Left ventricle myocardium inferior (tissue), 1 donor: ENCODE results near the gene MS4A15. TPM values are rescaled to one million over a fixed set of nuclear protein-coding genes. Genes with fewer than 3 reads are reported as not detected.

ENCODE experiments used
- DNase-seq: peaks from one replicate; pipeline ENCODE4 v3.0.0-alpha.2; 2020
- H3K27ac ChIP-seq: fragments of 200-600 bp; replicated peaks from 2 replicates; pipeline ENCODE4 v1.8.0; 2021
- H3K27me3 ChIP-seq: fragments of 200-600 bp; 2 replicates; pipeline ENCODE4 v1.8.0; 2021; ENCODE audit warnings: low read depth
- H3K36me3 ChIP-seq: fragments of 200-600 bp; 2 replicates; pipeline ENCODE4 v1.8.0; 2021
- H3K4me1 ChIP-seq: fragments of 200-600 bp; 2 replicates; pipeline ENCODE4 v1.8.0; 2021
- H3K4me3 ChIP-seq: fragments of 200-600 bp; 2 replicates; pipeline ENCODE4 v1.8.0; 2021; ENCODE audit warnings: mild to moderate bottlenecking, moderate library complexity
- H3K9me3 ChIP-seq: fragments of 200-600 bp; replicated peaks from 2 replicates; pipeline ENCODE4 v1.8.0; 2021
- CTCF ChIP-seq: fragments of 200-600 bp; IDR thresholded peaks from 2 replicates; pipeline ENCODE4 v1.8.0; 2021; ENCODE audit warnings: antibody characterized with exemption, mild to moderate bottlenecking, borderline replicate concordance
- intact Hi-C: fragments of 100-400 bp; cut with micrococcal nuclease; formaldehyde crosslinking; loops from one replicate; pipeline ENCODE4 v1.11.0; 2022
- total RNA-seq: library from RNA; stranded (reverse); fragmentation: NEBNext Ultra II Directional; extraction: Animal tissue kit (Norgen Biotek cat#: 25700); gene quantifications from one replicate; pipeline ENCODE4 v1.2.1, GENCODE V29; 2021
- donor health status: DM: no; HTN: yes; CAD: no; lungs with severe emphysema.

MS4A15 gene
- total RNA-seq, 1 donor from 2014 or later, result not detected

GRCh38 chr11:60771879-60772525, 15.3 kb downstream of the MS4A15 start:
- TF ChIP-seq CTCF, result no peak
- Histone ChIP-seq H3K36me3 (no peaks in the 10 kb centered on the region), H3K27me3 (peaks cover 67% of the 10 kb centered on the region), H3K9me3 (no peaks in the 10 kb centered on the region), H3K27ac (no peak overlapping the region), H3K4me3 (no peak overlapping the region), H3K4me1 (peaks cover 17% of the 10 kb centered on the region)
- DNase-seq, result no peak
- intact Hi-C loops, result no loop called here

- no peak for TF ChIP-seq CTCF
- Histone ChIP-seq H3K4me1 (peaks cover 24% of the 10 kb centered on the region), H3K36me3 (no peaks in the 10 kb centered on the region), H3K27ac (no peak overlapping the region), H3K27me3 (peaks cover 60% of the 10 kb centered on the region), H3K4me3 (no peak overlapping the region), H3K9me3 (no peaks in the 10 kb centered on the region)
- intact Hi-C loops, result no loop called here
- no peak for DNase-seq
These were observed 16.0 kb downstream of the MS4A15 start for GRCh38 chr11:60772666-60773065.

- no peak for DNase-seq
- Histone ChIP-seq H3K4me1 (peaks cover 27% of the 10 kb centered on the region), H3K4me3 (no peak overlapping the region), H3K27ac (no peak overlapping the region), H3K27me3 (peaks cover 39% of the 10 kb centered on the region), H3K36me3 (no peaks in the 10 kb centered on the region), H3K9me3 (no peaks in the 10 kb centered on the region)
- TF ChIP-seq CTCF, result no peak
- intact Hi-C loops, result no loop called here
These were observed 18.1 kb downstream of the MS4A15 start for GRCh38 chr11:60774726-60775125.

GRCh38 chr11:60775420-60775961, 18.8 kb downstream of the MS4A15 start:
- intact Hi-C loops, result no loop called here
- H3K36me3 ChIP-seq, result no peaks in the 10 kb centered on the region
- H3K4me3 ChIP-seq, result no peak overlapping the region
- peak overlapping the region; percentile 19 for H3K27ac ChIP-seq
- H3K9me3 ChIP-seq, result peaks cover 4% of the 10 kb centered on the region
- peaks cover 27% of the 10 kb centered on the region for H3K4me1 ChIP-seq
- peak; percentile 73 for DNase-seq
- H3K27me3 ChIP-seq, result peaks cover 32% of the 10 kb centered on the region
- peak; percentile 94 for TF ChIP-seq CTCF

GRCh38 chr11:60776167-60776566, 19.5 kb downstream of the MS4A15 start:
- H3K4me3 ChIP-seq, result no peak overlapping the region
- no peaks in the 10 kb centered on the region for H3K36me3 ChIP-seq
- no peak for TF ChIP-seq CTCF
- H3K27ac ChIP-seq, result no peak overlapping the region
- peaks cover 4% of the 10 kb centered on the region for H3K9me3 ChIP-seq
- intact Hi-C loops, result no loop called here
- peaks cover 27% of the 10 kb centered on the region for H3K4me1 ChIP-seq
- peaks cover 25% of the 10 kb centered on the region for H3K27me3 ChIP-seq
- no peak for DNase-seq
